Endothelial cell of umbilical vein (primary cell): ENCODE results near the gene FUT3. TPM values are rescaled to one million over a fixed set of nuclear protein-coding genes. Genes with fewer than 3 reads are reported as not detected.

Experiments
- BruUV-seq: library from RNA; stranded (reverse); fragments of 400-500 nt; replicated peaks from 2 replicates; lab custom pipeline; 2021; lab: Mats Ljungman, UMichigan
- CTCF ChIA-PET: fragments of 300-600, 350-600 bp; sonication (Branson Sonifier 250); formaldehyde crosslinking; loops from one replicate; lab custom pipeline; 2021; ENCODE audit warnings: antibody characterized with exemption, inconsistent platforms; lab: Charles Lee
- POLR2A ChIA-PET: fragments of 300-600, 350-600 bp; sonication (Branson Sonifier 250); formaldehyde crosslinking; loops from one replicate; lab custom pipeline; 2021; ENCODE audit warnings: antibody characterized with exemption, inconsistent platforms; lab: Charles Lee
- DNase-seq: peaks from one replicate; pipeline ENCODE4 v3.0.0-alpha.2; 2011; ENCODE audit warnings: low read depth, low spot score
- FAIRE-seq: peaks from 2 replicates; lab custom pipeline; 2011; peaks lifted over from hg19 to GRCh38; lab: Jason Lieb, UNC
- H2AFZ ChIP-seq: 2 replicates; pipeline ENCODE4 v1.6.0; 2012; ENCODE audit warnings: low read depth, low read length, control low read depth, inconsistent platforms
- H3K27ac ChIP-seq: 2 replicates; pipeline ENCODE4 v1.5.1; 2011; ENCODE audit warnings: low read depth, mild to moderate bottlenecking, control low read depth, low read length, moderate library complexity; ENCODE audit not compliant: insufficient read depth
- H3K27me3 ChIP-seq, 2 experiments: 2 replicates each; pipeline versions ENCODE4 v1.6.0 to v1.6.1; 2011; ENCODE audit warnings: low read length in 2 of 2, mixed read lengths in 1 of 2; ENCODE audit not compliant: control insufficient read depth in 2 of 2, insufficient read depth in 2 of 2
- H3K36me3 ChIP-seq, 2 experiments: 2 replicates in 1 of 2; 3 replicates in 1 of 2; pipeline ENCODE4 v1.5.1; 2011; ENCODE audit warnings: low read length in 2 of 2, mild to moderate bottlenecking in 1 of 2, moderate library complexity in 1 of 2; ENCODE audit not compliant: control insufficient read depth in 2 of 2, insufficient read depth in 2 of 2; ENCODE audit errors: extremely low read depth in 1 of 2
- H3K4me1 ChIP-seq: 3 replicates; pipeline ENCODE4 v1.5.1; 2011; ENCODE audit warnings: mild to moderate bottlenecking, low read length; ENCODE audit not compliant: control insufficient read depth, insufficient read depth; ENCODE audit errors: extremely low read depth
- H3K4me2 ChIP-seq: 2 replicates; pipeline ENCODE4 v1.6.1; 2011; ENCODE audit warnings: low read length, control low read depth, mixed read lengths; ENCODE audit not compliant: insufficient read depth
- H3K4me3 ChIP-seq, 3 experiments: fragments of 200-600 bp in 1 of 3; sonication (generic), shearing (Covaris generic) in 1 of 3; replicated peaks in 1 of 3; 2 replicates each; pipeline ENCODE4 v1.5.1; 2011 to 2016; ENCODE audit warnings: control low read depth in 3 of 3, low read length in 3 of 3, mild to moderate bottlenecking in 2 of 3, inconsistent platforms in 1 of 3, low read depth in 1 of 3, moderate library complexity in 1 of 3; ENCODE audit not compliant: insufficient read depth in 1 of 3
- H3K79me2 ChIP-seq: 2 replicates; pipeline ENCODE4 v1.6.0; 2012; ENCODE audit warnings: low read length, inconsistent platforms; ENCODE audit not compliant: control insufficient read depth, insufficient read depth
- H3K9ac ChIP-seq: replicated peaks from 2 replicates; pipeline ENCODE3; 2011; ENCODE audit warnings: low read length, control low read depth; ENCODE audit not compliant: insufficient read depth; ENCODE audit errors: extremely low read depth
- H3K9me1 ChIP-seq: replicated peaks from 3 replicates; pipeline ENCODE4 v1.6.0; 2011; ENCODE audit warnings: mild to moderate bottlenecking, low read length; ENCODE audit not compliant: control insufficient read depth, insufficient read depth; ENCODE audit errors: extremely low read depth
- H3K9me3 ChIP-seq: replicated peaks from 2 replicates; pipeline ENCODE4 v1.5.1; 2012; ENCODE audit warnings: low read length, inconsistent platforms; ENCODE audit not compliant: control insufficient read depth, insufficient read depth
- H4K20me1 ChIP-seq: replicated peaks from 2 replicates; pipeline ENCODE3; 2011; ENCODE audit warnings: mild to moderate bottlenecking, low read length; ENCODE audit not compliant: control insufficient read depth, insufficient read depth; ENCODE audit errors: extremely low read depth
- EZH2 ChIP-seq: IDR thresholded peaks from 2 replicates; pipeline ENCODE4 v1.6.1; 2012; ENCODE audit warnings: borderline replicate concordance, low read depth, mild to moderate bottlenecking, moderate library complexity, low read length, inconsistent platforms; ENCODE audit not compliant: severe bottlenecking
- FOS ChIP-seq: IDR thresholded peaks from 2 replicates; pipeline ENCODE4 v1.6.1; 2011; ENCODE audit warnings: mild to moderate bottlenecking, low read length, moderate library complexity, borderline replicate concordance; ENCODE audit not compliant: insufficient read depth
- GATA2 ChIP-seq: IDR thresholded peaks from 2 replicates; pipeline ENCODE4 v1.7.0; 2011; ENCODE audit warnings: low read depth, mild to moderate bottlenecking, moderate library complexity, mixed read lengths, low read length; ENCODE audit not compliant: insufficient read length, insufficient read depth
- JUN ChIP-seq: IDR thresholded peaks from 2 replicates; pipeline ENCODE4 v1.6.1; 2011; ENCODE audit warnings: borderline replicate concordance, low read depth; ENCODE audit not compliant: insufficient read length, insufficient read depth
- MYC ChIP-seq: IDR thresholded peaks from one replicate; pipeline ENCODE4 v1.6.1; 2011; ENCODE audit warnings: mild to moderate bottlenecking, low read depth, low read length
- POLR2A ChIP-seq: IDR thresholded peaks from 2 replicates; pipeline ENCODE4 v1.6.1; 2012; ENCODE audit warnings: low read depth, mild to moderate bottlenecking, control low read depth, low read length
- POLR2AphosphoS5 ChIP-seq: IDR thresholded peaks from 2 replicates; pipeline ENCODE4 v1.6.1; 2012; ENCODE audit warnings: low read depth, mild to moderate bottlenecking, control low read depth, low read length, moderate library complexity; ENCODE audit not compliant: insufficient read depth
- dilution Hi-C: fragments of 300-500 bp; cut with MboI; formaldehyde crosslinking; loops from one replicate; pipeline ENCODE4 v1.15.0; 2019; ENCODE audit warnings: low sequenced_read_pairs; ENCODE audit not compliant: extremely low pct_ligation_motif_present
- intact Hi-C: fragments of 100-400 bp; cut with micrococcal nuclease; formaldehyde crosslinking; loops from one replicate; pipeline ENCODE4 v1.10.0; 2022
- polyA plus RNA-seq, 4 experiments: library from polyadenylated mRNA; depleted of rRNA in 3 of 4; stranded (reverse) in 3 of 4; unstranded in 1 of 4; fragments of >200 nt; gene quantifications; 2 replicates each; pipeline versions ENCODE4 v1.2.1 to v1.2.3, GENCODE V29; 2011 to 2012; ENCODE audit warnings: missing spikeins in 1 of 4
- total RNA-seq: library from RNA; stranded (reverse); gene quantifications from 2 replicates; pipeline ENCODE4 v1.2.3, GENCODE V29; 2021
- TF ChIP-seq, protein P1 (sequence below): IDR thresholded peaks from 2 replicates; pipeline ENCODE4 v1.6.1; 2011; ENCODE audit not compliant: insufficient read depth, insufficient read length
- TF ChIP-seq, protein P2 (sequence below), 2 donors: IDR thresholded peaks; 1 replicate in 1 of 2; 2 replicates in 1 of 2; pipeline ENCODE4 v1.5.1; 2011; ENCODE audit warnings: low read length in 2 of 2, mild to moderate bottlenecking in 2 of 2, moderate library complexity in 2 of 2, control low read depth in 1 of 2, inconsistent platforms in 1 of 2, low read depth in 1 of 2; ENCODE audit not compliant: insufficient read depth in 1 of 2; ENCODE audit errors: extremely low read depth in 1 of 2

FUT3 gene
- total and polyA plus RNA-seq, 2 donors (not counting 3 experiments of a cell fraction or from before 2014, with no cell fraction given) = not detected

DNA sequence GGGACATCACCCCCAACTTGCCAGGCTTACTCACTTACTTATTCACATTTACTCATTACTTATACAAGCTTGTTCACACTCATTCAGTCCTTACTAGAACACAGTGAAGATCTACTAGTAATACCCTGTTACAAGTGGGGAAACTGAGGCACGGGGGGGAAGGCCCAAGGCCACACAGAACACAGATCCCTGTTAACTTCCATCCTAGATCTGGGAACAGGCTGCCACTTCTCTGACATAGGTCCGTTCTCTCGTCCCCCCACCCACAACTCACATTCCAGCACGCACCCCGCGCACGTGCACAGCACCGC lies 47.9 kb downstream of the FUT3 start:
- ChIA-PET POLR2A (interaction anchor here (0.9 to 1.1 kb wide), 3 partner anchors 25 to 164 kb away, joined by 3 to 14 read pairs (median 4); partner anchors contain the start of gene VMAC), CTCF (interaction anchor here (0.5 to 2.3 kb wide), 45 partner anchors 8 to 396 kb away, joined by 3 to 76 read pairs (median 6); partner anchors contain the start of genes CATSPERD, DUS3L, FUT6 and NDUFA11)
- H3K9me3 ChIP-seq = no peaks in the 10 kb centered on the region
- no peaks in the 10 kb centered on the region for H4K20me1 ChIP-seq
- H3K27ac ChIP-seq = no peak overlapping the region
- H3K9me1 ChIP-seq = peaks cover 2% of the 10 kb centered on the region
- H3K4me1 ChIP-seq = peaks cover 5% of the 10 kb centered on the region
- H3K36me3 ChIP-seq = no peaks in the 10 kb centered on the region
- H3K9ac ChIP-seq = no peak overlapping the region
- intact Hi-C loops (loop anchor here (10.0 kb wide), 1 partner anchor 181 kb away; no protein-coding TSS in a partner anchor), dilution Hi-C loops (no loop called here)
- H3K27me3 ChIP-seq = peaks cover 2 to 7% of the 10 kb centered on the region in 2 experiments
- H3K79me2 ChIP-seq = no peaks in the 10 kb centered on the region
- DNase-seq (no peak), FAIRE-seq (no peak)
- peak overlapping the region; percentile 78 for H2AFZ ChIP-seq
- no TSS peak for BruUV-seq
- peak overlapping the region; percentile 45 for H3K4me2 ChIP-seq
- TF ChIP-seq, protein P1, sequence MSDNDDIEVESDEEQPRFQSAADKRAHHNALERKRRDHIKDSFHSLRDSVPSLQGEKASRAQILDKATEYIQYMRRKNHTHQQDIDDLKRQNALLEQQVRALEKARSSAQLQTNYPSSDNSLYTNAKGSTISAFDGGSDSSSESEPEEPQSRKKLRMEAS = no peak
- TF ChIP-seq MYC (no peak), POLR2A (no peak), GATA2 (no peak), EZH2 (no peak), JUN (no peak), FOS (no peak), POLR2AphosphoS5 (no peak)
- TF ChIP-seq, protein P2, sequence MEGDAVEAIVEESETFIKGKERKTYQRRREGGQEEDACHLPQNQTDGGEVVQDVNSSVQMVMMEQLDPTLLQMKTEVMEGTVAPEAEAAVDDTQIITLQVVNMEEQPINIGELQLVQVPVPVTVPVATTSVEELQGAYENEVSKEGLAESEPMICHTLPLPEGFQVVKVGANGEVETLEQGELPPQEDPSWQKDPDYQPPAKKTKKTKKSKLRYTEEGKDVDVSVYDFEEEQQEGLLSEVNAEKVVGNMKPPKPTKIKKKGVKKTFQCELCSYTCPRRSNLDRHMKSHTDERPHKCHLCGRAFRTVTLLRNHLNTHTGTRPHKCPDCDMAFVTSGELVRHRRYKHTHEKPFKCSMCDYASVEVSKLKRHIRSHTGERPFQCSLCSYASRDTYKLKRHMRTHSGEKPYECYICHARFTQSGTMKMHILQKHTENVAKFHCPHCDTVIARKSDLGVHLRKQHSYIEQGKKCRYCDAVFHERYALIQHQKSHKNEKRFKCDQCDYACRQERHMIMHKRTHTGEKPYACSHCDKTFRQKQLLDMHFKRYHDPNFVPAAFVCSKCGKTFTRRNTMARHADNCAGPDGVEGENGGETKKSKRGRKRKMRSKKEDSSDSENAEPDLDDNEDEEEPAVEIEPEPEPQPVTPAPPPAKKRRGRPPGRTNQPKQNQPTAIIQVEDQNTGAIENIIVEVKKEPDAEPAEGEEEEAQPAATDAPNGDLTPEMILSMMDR (IDR thresholded peaks at IDR 0.05; ENCODE audit: extremely low read depth in 1 of 2, insufficient read depth in 1 of 2, low read depth in 1 of 2, low read length in 2 of 2) = no peak
- peak overlapping the region in 1 of 3 experiments; percentile 2 for H3K4me3 ChIP-seq
